Activated naive CD4-positive, alpha-beta T cell (primary cell): ENCODE results near the gene WDPCP.
"Not testable (repeated sequence)": the region's sequence is repeated elsewhere in the genome, so short reads cannot be mapped to it uniquely, and the experiment has no call there.

Source experiments
- DNase-seq, 4 experiments: peaks; one replicate each; lab custom pipeline; 2025; lab: John Stamatoyannopoulos, UW

WDPCP gene

DNA sequence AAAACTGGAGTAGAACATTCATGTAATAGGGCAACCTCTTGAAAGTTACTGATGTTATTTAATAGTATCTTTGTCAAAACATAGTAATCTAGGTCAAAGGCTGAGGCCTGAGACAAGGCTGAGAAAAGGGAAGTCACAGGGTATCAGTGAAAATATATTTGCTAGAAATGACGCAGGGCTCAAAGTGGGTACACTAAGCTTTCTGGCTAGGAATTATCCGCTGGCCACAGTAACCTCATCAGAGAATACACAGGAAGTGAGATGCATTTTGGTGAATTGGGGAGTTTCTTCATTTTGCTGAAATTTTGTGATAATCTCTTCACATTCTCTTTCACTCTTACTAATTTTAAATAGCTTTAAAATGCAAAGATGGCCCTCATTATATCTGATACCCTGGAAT is 330.8 kb downstream of the WDPCP start:
- DNase-seq = no peak

- DNase-seq = no peak
Observed at GRCh38 chr2:63249161-63249560, 339.1 kb downstream of the WDPCP start.

DNA sequence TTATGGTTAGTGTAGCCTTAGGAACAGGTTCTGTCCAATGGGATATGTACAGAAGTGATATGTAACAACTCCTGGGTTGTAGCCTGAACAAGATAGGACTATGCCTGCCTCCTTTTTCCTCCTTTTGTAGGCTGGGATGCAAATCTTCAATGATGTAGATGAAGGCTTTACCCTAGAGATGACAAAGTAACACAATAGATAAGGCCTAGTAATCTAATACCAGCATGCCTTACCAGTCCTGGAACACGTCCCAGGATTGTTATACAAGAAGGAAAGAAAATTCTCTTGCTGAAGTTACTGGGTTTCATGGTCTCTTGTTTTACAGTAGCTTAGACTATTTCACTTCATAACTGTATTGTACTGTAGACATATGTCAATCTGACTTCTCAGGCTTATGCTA is 345.5 kb downstream of the WDPCP start:
- no peak for DNase-seq

- no peak for DNase-seq
Observed at GRCh38 chr2:63225964-63226686, 362.2 kb downstream of the WDPCP start.

GRCh38 chr2:63218800-63219526 is 369.3 kb downstream of the WDPCP start:
- DNase-seq = no peak

- no peak for DNase-seq
Observed at GRCh38 chr2:63195310-63195709, 393.0 kb downstream of the WDPCP start.

- no peak for DNase-seq
Observed at GRCh38 chr2:63194175-63194574, 394.1 kb downstream of the WDPCP start.

GRCh38 chr2:63192889-63193774 is 395.1 kb downstream of the WDPCP start:
- no peak for DNase-seq

DNA sequence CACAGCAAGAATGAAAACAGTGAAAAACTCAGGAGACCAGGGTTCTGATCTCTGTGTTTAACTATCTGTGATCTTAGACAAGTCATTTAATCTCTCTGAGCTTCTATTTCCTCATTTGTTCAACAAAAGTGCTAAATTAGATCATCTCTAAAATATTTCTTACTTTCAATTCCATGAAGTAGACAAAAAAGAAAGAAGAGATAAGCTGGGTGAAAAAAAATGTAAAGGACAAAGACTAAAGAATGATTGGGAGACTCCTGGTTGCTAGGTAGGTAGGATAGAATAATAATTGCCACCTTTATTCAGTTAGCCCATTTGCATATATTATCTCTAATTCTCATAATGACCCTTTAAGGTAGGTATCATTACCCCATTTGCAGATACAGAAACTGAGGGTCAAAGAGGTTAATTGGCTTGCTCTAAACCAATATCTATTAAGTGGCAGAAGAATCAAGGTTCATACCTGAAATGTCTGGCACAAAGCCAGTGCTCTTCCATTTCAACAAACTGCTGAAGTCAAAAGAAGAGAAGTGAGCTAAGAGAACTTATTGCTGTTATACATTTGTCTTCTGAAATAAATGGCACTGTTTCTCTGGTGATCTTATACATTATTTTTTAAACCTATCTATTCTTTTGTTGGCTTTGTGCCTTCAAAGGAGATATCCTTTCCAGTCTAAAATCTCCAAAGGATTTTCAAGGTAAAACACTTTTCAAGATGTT is 395.9 kb downstream of the WDPCP start:
- no peak for DNase-seq

GRCh38 chr2:63189026-63189425 is 399.3 kb downstream of the WDPCP start:
- DNase-seq = no peak

GRCh38 chr2:63186331-63186730 is 401.9 kb downstream of the WDPCP start:
- DNase-seq = no peak

DNA sequence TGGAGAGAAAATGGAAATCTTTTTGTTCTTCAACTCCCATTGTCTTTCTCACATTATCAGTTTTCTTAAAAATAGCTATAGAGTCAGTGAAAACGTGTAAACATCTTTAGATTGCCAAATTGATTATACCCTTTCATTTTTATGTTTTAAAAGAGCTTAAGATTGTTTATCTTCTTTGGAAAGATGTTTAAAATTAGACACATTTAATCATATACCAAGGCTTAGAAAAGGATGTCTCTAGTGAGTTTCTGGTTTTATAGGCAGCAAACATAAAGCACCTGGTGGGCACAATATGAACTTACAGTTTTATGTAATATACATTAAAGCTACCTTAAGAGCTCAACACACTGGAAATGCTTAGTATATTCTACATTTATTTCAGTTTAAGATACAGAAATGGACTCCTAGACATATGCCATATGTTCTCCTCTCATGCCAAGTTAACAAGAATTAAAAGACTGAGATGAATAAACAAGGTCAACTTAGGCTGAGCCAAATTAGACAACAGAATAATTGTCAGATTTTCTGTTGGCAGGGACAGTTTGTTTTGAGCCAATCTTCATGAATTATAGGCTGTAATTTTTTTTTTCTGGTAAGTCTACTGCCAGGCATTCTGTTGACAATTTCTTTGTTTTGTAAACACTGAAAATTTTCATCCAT is 425.0 kb downstream of the WDPCP start:
- no peak for DNase-seq

GRCh38 chr2:63159262-63159661 is 429.0 kb downstream of the WDPCP start:
- DNase-seq = no peak

GRCh38 chr2:63136683-63137082 is 451.6 kb downstream of the WDPCP start:
- not testable (repeated sequence) for DNase-seq

GRCh38 chr2:63132020-63132419 is 456.3 kb downstream of the WDPCP start:
- no peak for DNase-seq

- DNase-seq = no peak
Observed at GRCh38 chr2:63131196-63131595, 457.1 kb downstream of the WDPCP start.

DNA sequence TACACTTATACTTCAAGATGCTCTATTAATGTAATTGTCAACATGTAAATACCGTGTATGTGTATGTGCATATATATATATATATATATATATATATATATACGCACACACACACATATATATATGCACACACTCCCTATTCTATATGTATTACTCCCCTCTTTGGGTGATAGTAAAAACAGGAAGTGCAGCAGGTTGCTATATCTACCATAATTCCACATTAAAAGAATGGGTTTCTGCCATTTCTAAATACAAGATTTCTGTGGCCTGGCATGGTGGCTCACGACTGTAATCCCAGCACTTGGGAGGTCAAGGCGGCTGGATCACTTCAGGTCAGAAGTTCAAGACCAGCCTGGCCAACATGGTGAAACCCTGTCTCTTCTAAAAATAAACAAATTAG is 460.7 kb downstream of the WDPCP start:
- no peak for DNase-seq

GRCh38 chr2:63124850-63125249 is 463.4 kb downstream of the WDPCP start:
- no peak for DNase-seq

DNA sequence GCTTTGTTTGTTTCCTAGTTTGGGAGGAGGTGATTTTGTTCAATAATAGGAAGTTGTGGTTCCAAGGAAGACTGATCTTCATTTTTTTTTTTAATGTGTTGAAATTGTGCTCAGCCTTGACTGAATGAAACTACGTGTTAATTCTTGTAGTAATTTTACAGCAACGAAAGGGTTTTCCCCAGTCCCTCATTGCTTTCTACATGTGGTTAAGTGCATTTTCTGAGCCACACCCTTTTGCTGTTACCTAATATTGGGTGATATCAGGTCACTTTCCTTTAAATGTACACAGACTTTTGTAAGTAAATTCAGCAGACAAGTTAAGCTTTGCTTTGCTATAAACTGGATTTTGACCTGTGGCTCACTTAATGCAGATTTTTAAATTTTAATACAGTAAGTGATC is 464.1 kb downstream of the WDPCP start:
- no peak for DNase-seq

- no peak for DNase-seq
Observed at GRCh38 chr2:63122921-63123320, 465.4 kb downstream of the WDPCP start.

- DNase-seq = no peak
Observed at GRCh38 chr2:63121055-63121834, 467.0 kb downstream of the WDPCP start.
